ENCODE results near the gene ASPN.
"Not testable (repeated sequence)": the region's sequence is repeated elsewhere in the genome, so short reads cannot be mapped to it uniquely, and the experiment has no call there.

The ASPN gene

DNA sequence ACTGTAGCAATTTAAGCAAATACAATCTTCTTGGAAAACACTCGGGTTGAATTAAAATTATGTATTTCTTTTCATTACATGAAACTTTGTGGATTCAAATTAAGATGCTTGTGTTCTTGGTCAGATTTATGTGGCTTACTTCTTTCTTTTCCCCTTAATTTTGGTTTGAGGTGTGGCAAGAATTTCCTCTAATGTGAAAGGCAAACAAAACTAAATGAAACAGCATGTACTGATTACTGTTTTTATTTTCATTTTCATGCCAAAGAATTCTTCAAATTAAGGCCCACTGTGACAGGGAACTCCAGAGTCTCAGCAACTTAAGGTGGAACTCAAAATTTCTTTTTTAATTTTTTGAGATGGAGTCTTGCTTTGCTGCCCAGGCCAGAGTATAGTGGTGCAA lies 58.0 kb downstream of the ASPN start, which contains the start of gene OMD:
Gene OMD, minus strand, starts transcription at position 132 of the 400 bp plus-strand sequence. CDS start 6,913 bp downstream, outside the sequence.
- Histone ChIP-seq H3K27ac (no peak within 1 kb of the TSS), H3K9me3 (ENCODE audit: severe bottlenecking) (no peaks in the 10 kb centered on the region), H3K27me3 (ENCODE audit: insufficient read depth, low read depth, severe bottlenecking) (no peaks in the 10 kb centered on the region), H3K4me3 (ENCODE audit: low read depth, low read length) (no peak within 1 kb of the TSS), H3K36me3 (no peaks in the 10 kb centered on the region)
- TF ChIP-seq, protein P1, sequence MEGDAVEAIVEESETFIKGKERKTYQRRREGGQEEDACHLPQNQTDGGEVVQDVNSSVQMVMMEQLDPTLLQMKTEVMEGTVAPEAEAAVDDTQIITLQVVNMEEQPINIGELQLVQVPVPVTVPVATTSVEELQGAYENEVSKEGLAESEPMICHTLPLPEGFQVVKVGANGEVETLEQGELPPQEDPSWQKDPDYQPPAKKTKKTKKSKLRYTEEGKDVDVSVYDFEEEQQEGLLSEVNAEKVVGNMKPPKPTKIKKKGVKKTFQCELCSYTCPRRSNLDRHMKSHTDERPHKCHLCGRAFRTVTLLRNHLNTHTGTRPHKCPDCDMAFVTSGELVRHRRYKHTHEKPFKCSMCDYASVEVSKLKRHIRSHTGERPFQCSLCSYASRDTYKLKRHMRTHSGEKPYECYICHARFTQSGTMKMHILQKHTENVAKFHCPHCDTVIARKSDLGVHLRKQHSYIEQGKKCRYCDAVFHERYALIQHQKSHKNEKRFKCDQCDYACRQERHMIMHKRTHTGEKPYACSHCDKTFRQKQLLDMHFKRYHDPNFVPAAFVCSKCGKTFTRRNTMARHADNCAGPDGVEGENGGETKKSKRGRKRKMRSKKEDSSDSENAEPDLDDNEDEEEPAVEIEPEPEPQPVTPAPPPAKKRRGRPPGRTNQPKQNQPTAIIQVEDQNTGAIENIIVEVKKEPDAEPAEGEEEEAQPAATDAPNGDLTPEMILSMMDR (IDR thresholded peaks at IDR 0.05; ENCODE audit: low read depth, low read length), result no peak
- DNase-seq, result no peak

DNA sequence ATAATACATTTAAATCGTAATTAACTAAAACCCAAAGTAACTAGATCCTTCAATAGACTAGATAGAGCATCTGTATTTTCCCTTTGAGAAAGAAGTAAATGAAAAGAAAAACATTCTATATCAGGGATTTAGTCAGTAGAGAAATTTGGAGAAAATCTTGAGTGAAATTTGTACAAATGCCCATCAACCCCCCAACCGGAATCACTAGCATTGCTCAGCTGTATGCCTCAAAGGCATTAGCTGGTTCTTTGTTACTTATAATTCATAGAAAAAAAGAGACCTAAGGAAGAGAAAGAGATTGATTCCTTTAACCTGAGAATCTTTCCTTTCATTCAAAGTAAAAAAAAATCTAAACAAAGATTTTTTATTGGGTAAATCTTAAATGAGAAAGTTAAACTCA lies 58.7 kb downstream of the ASPN start:
- Histone ChIP-seq H3K27ac (no peak overlapping the region), H3K27me3 (ENCODE audit: insufficient read depth, low read depth, severe bottlenecking) (no peaks in the 10 kb centered on the region), H3K36me3 (no peaks in the 10 kb centered on the region), H3K9me3 (ENCODE audit: severe bottlenecking) (no peaks in the 10 kb centered on the region), H3K4me3 (ENCODE audit: low read depth, low read length) (no peak overlapping the region)
- no peak for DNase-seq
- TF ChIP-seq, protein P1 (IDR thresholded peaks at IDR 0.05; ENCODE audit: low read depth, low read length), result no peak

DNA sequence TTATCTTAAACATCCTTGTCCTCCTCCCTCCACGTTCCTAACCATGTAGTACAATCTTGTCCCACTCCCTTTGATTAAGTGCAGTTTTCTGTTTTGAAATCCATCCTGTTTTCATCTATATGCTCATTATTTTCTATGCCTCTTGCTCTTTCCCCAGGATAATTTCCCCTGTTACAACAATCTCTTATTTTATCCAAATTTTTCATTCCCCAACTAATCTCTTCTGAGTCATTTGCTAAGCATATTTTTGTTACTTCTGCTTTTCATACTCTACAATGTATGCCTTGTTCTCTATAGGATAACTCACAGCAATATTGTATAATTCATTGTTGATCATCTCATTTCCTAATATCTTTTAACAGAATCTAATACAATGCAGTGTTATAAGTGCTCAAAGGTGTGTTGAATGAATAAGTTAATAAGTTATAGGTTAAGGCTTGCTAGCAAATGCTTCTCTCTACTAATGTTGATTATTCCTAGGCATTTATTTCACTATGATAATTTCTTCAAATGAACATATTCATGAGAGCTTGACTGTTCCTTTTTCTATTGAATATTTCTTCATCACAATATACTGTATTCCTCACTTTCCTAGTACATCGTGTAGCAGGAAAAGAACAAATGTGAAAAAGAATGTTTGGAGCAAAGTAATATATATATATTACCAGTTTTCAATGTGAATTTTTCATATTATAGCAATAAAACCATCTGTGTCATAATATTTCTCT lies 59.5 kb downstream of the ASPN start:
- Histone ChIP-seq H3K27ac (no peak overlapping the region), H3K27me3 (ENCODE audit: insufficient read depth, low read depth, severe bottlenecking) (no peaks in the 10 kb centered on the region), H3K9me3 (ENCODE audit: severe bottlenecking) (no peaks in the 10 kb centered on the region), H3K36me3 (no peaks in the 10 kb centered on the region), H3K4me3 (ENCODE audit: low read depth, low read length) (no peak overlapping the region)
- DNase-seq, result no peak
- TF ChIP-seq, protein P1 (IDR thresholded peaks at IDR 0.05; ENCODE audit: low read depth, low read length), result no peak

DNA sequence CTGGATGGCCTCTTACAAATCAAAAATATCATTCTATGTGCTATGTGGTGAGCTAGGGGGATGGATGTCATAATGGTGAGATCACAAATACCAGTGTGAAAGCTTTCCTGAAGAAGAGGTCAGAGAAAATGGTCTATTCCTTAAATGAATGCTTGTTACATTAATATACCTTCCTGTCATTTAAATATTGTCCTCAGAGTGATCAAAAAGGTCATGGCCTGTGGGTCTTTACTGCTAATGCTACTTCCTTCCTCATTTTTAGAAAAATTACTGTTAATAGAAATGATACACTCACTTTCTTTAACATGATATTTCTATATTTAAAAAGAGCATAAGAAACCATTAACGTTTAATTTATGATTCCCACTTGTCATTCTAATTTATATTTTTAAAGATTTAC lies 67.7 kb downstream of the ASPN start:
- H3K27ac ChIP-seq, result no peak overlapping the region
- no peaks in the 10 kb centered on the region for H3K36me3 ChIP-seq
- TF ChIP-seq, protein P1 (IDR thresholded peaks at IDR 0.05; ENCODE audit: low read depth, low read length), result no peak
- no peak for DNase-seq
- no peaks in the 10 kb centered on the region for H3K9me3 ChIP-seq (ENCODE audit: severe bottlenecking)
- no peaks in the 10 kb centered on the region for H3K27me3 ChIP-seq (ENCODE audit: insufficient read depth, low read depth, severe bottlenecking)
- no peak overlapping the region for H3K4me3 ChIP-seq (ENCODE audit: low read depth, low read length)

DNA sequence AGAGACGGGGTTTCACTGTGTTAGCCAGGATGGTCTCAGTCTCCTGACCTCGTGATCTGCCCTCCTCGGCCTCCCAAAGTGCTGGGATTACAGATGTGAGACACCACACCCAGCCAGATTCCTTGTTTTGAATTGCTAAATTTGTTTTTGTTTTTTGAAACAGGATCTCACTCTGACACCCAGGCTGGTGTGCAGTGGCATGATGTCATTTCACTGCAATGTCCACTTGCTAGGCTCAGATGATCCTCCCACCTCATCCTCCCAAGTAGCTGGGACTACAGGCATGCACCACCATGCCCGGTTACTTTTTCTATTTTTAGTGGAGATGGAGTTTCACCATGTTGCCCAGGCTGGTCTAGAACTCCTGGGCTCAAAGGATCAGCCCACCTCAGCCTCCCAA lies 71.1 kb downstream of the ASPN start:
- not testable (repeated sequence) for H3K36me3 ChIP-seq; DNase-seq; H3K9me3 ChIP-seq (ENCODE audit: severe bottlenecking); H3K4me3 ChIP-seq (ENCODE audit: low read depth, low read length); H3K27ac ChIP-seq; H3K27me3 ChIP-seq (ENCODE audit: insufficient read depth, low read depth, severe bottlenecking)

DNA sequence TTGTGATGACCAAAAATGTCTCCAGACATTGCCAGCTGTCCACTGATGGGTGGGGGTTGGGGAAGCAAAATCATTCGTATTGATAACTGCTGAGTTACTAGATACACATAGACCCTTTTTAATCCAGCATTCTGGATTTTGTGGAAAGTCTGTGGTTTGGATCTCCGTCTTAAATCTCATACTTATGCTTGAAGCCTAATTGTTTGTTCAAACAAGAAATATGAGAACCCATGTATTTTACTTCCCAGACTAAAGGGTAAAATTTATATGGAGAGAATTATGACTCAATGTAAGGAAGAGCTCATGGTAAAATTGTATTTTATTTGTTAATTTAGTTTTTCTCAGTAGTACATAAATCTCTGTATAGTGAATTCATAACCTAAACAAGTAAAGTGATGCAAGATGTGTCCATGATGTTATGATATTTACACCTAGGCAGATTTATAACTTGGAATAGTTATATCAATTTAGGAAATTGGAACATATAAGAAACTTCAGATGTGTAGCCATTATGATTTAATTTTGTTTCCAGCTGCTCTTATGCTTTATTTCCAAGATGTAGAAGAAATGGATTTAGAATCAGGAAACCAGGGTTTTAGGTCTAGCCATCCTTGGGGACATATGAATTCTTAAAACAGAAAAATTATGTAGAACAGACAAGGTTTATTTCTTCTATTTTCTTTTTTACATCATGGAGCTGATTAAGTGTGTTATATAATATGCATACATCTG lies 73.4 kb downstream of the ASPN start:
- H3K4me3 ChIP-seq (ENCODE audit: low read depth, low read length), result no peak overlapping the region
- TF ChIP-seq, protein P1 (IDR thresholded peaks at IDR 0.05; ENCODE audit: low read depth, low read length), result no peak
- H3K27ac ChIP-seq, result no peak overlapping the region
- H3K27me3 ChIP-seq (ENCODE audit: insufficient read depth, low read depth, severe bottlenecking), result no peaks in the 10 kb centered on the region
- no peaks in the 10 kb centered on the region for H3K36me3 ChIP-seq
- H3K9me3 ChIP-seq (ENCODE audit: severe bottlenecking), result no peaks in the 10 kb centered on the region
- DNase-seq, result no peak
